HG02852 (cell line): ENCODE results near the gene TMEM198.
A peak's percentile ranks its signal among the peaks of the same experiment; 100 is the strongest.

Experiments used
- ATAC-seq: cut with Tn5 transposase; IDR thresholded peaks from one replicate; pipeline ENCODE4 v1.9.1; 2021; ENCODE audit warnings: mild to moderate bottlenecking, moderate library complexity; ENCODE audit not compliant: unreplicated experiment

Gene TMEM198

DNA sequence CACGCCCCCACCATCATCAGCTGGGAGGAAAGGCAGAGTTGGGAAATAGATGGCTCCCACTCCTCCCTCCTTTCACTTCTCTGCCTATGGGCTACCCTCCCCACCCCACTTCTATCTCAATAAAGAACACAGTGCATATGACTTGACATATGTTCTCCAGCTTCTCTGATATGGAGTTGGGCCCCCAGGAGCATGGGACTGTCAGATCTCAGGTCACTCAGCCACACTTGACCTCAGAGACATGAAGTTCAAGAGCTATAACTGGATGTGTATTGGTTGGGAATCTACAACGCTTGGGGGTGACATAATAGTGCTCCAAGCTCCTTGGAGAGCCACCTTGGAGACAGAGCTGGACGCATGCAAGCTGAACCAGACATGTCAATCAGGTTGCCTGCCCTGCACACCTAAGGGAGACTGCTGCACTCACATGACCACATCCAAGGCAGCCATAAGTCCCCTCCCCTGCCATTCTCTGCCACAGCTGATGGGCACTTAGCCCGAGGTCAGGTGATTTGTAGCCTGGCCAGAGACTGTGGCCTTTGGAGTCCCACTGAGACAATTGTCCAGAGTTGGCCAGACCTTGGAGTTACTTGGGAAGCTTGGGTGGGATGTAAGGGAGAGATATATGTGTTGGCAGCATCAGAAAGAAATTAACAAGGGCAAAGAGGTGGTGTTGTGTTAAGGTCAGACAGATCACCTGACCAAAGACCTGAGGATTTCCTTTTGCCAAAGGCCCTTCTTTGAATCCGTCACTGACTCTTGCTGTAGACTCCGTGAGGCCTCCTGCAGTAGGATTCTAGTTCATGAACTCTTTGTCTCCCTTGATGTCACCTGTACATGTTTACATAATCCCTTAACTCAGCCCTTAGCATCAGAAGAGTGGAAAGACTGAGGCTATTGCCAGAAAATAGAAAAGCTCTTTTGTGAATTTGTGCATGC lies 32.0 kb downstream of the TMEM198 start:
- ATAC-seq = no peak

DNA sequence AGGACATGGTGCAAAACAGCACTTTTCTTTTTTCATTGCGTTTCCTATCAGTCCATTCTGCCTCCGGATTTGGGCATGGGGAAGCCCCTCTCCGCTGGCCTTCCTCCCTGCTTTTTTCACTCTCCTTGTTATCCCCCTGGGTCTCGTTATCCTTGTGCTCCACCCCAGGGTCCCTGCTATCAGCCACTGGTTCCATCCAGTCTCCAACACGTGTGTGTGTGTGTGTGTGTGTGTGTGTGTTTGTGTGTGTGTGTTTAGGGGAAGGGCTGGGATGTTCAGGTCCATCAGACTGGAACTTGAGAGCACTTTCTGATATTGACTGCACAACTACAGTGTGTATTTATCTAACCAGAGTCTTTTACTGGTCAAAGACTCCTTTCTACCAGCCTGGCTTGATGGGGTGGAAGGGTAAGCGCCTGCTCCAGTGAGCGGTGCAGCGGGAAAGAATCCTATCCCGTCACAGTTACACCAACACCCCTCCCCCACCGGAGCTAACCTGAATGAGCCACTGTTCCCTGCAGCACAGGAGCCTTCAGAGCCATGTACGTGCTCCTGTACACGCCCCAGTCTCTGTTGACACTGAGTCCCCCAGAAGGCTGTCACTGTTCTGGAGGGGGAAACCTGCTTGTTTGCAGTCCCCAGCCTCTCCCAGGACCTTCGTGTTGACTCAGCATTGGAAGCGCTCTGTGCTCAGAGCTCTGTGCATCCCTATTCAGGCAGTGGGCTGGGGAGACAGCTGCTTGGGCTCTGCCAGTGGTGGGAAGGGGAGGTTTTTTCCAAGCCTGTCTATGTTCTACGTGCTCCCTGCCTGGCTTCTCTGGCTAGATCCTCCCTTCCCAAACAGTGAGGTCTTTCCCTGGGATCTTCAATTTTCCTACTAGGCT lies 32.9 kb downstream of the TMEM198 start:
- ATAC-seq = no peak

DNA sequence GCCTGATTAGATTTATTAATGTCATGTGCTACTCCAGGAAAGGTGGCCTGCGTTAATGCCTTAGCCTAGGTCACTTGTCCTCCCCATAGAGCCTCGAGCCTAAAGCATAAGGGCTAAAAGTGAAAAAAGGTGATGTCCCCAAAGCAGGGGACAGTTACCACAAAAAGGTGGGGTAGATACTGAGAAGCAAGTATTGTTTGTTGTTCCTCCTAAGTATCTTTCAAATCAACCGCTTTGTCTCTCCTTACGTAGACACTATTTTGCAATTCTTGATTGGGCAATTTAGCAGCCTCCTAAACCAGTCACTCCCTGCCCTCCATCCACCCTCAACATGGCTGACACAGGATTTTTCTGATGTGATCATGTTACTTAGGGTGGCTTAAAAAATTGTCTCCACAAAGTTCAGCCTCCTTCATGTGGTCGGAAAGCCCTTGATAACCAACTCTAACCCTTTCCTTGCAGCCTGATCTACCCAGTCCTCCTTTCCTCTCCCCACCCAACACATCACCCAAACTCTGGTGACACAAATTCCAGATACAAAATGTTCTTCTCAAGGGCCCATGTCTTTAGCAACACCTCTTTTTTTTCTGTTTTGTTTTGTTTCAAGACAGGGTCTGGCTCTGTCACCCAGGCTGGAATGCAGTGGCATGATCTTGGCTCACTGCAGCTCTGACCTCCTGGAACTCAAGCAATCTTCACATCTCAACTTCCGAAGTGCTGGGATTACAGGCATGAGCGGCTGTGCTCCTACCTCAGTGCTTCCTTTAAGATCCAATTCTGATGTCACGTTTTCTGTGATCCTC lies 35.2 kb downstream of the TMEM198 start:
- ATAC-seq = no peak

DNA sequence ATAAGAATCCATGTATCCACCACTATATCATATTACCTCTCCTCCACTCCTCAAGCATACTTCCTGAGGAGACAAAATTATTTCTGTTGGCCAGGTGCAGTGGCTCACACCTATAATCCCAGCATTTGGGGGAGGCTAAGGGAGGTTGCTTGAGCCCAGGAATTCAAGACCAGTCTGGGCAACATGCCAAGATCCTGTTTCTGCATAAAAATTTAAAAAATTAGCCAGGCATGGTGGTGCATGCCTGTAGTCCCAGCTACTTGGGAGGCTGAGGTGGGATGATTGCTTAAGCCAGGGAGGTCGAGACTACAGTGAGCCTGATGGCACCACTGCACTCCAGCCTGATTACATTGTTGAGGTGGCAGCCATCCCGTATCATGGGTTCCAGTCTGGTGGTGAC lies 37.5 kb downstream of the TMEM198 start:
- ATAC-seq = no peak

DNA sequence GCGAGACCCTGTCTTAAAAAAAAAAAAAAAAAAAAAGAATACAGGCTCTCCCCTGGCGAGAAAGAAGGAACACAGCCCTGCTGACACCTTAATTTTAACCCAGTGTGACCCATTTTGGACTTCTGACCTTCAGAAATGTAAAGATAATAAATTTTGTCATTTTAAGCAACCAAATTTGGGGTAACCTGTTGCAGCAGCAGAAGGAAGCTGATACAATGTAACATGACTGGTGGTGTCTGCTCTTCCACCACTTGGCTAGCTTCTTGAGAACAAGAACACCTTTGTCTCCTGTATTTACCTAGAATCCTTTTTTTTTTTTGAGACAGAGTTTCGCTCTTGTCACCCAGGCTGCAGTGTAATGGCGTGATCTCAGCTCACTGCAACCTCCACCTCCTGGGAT lies 47.3 kb downstream of the TMEM198 start:
- ATAC-seq = no peak

DNA sequence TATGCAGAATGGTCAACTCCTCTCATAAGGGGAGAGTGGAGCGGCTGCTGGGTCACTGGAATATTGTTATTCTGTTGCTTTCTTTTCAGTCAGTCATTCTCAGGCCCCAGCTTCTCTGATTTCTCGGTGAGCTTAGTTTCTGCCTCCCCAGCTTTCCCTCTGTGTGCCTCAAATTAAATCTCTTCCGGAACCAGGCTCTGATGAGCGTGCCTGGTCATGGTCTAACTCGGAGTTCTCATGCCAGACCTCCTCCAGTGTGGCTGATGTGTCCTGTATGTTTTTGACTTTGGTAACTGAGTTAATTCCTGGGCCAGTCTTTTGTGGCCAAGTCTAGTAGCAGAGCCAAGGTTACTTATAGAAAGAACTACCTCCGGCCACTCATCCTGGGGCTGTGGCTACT lies 48.9 kb downstream of the TMEM198 start:
- no peak for ATAC-seq

DNA sequence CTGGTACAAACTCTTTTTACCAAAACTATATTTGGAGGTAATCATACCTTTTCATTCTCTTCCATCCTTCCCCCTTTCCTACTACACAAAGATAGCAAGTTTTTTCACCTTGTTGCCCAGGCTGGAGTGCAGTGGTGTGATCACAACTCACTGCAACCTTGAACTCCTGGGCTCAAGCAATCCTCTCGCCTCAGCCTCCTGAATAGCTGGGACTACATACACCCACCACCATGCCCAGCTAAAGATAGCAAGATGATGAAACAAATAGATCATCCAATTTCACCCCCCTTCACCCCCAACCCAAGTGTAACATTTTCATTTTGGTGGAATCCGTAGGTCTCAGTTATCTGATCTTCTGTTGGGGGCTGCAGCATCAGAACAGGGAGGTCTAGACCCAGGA lies 49.3 kb downstream of the TMEM198 start:
- ATAC-seq = no peak

DNA sequence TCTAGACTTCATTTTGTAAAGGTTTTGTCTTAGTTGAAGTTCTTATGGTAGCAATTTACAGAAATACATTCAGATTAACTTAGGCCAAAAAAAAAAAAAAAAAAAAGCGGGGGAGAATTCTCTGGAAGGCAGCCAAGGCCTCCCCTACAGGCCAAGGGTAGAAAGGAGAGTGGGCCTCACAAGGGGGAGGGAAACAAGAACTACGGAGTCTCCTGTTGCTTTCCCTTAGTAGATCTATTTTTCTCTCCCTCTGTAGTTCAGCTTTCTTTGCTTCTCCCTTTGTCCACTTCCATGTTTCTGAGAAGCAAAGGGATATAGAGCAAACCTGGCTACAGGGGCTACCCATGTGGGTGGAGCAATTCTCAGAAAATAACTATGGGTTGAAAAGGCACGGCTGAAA lies 51.4 kb downstream of the TMEM198 start:
- no peak for ATAC-seq

DNA sequence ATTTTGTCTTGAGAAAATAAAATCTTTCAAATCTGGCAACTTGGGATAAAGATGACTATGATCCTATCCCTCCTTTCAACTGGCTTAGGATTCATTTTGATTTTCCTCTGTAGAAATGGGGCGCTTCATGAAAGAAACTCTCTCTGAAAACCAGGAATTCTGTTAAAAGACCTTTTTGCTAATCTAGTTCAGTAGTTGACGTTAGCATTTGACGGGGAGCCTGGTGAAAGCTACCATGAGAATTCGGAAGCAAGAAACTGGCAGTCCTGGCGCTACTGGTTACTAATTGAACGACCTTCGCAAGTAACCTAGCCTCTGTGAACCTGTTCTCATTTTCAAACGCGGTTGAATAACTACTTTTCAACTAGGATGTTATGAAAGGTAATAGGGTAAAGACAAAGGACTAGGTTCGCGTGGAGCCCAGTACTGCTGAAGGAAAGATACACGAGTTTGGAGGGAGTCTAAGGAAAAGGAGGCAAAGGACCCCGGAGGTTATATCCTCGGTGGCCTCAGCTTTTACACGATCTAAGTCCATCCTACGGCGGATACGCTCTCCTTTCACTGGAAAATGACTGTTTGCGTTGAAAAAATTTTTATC lies 53.2 kb downstream of the TMEM198 start:
- no peak for ATAC-seq

DNA sequence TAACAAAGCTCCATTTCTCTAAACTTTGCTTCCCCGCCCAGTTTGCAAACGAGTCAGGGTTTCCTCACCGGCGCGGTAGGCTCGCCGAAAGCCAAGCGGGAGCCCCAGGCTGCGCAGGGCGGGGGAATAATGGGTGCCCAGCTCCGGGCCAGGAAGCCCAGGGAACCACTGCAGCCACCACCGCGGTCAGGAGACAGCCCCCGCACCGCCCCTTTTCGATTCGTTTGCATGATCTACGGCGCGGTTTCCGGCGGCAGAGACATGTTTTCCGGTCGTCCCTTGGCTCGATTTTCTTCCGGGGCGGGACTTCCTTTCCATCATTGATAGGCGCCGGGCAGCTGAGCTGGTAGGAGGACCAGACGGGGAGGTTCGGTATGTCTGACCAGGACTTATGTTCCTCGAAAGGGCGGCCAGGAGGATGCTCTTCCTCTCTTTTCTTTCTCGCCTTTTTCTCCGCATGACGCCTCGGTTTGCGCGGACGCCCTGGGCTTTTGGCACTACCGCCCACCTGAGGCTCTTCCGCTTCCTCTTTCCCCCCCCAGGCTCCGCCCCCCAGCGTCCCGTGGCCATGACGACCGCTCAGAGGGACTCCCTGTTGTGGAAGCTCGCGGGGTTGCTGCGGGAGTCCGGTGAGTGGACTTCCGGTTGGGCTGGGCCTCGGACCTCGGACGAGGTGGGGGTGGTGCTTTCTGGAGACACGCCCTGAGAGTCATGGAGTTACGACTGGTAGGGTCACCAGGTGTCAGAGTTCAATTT lies 53.9 kb downstream of the TMEM198 start, which contains the start of gene STK11IP:
TSS of gene STK11IP (plus strand) at position 306 of the 756 bp plus-strand sequence. CDS start at position 569, 263 bp downstream.
- peak; percentile 94 for ATAC-seq

DNA sequence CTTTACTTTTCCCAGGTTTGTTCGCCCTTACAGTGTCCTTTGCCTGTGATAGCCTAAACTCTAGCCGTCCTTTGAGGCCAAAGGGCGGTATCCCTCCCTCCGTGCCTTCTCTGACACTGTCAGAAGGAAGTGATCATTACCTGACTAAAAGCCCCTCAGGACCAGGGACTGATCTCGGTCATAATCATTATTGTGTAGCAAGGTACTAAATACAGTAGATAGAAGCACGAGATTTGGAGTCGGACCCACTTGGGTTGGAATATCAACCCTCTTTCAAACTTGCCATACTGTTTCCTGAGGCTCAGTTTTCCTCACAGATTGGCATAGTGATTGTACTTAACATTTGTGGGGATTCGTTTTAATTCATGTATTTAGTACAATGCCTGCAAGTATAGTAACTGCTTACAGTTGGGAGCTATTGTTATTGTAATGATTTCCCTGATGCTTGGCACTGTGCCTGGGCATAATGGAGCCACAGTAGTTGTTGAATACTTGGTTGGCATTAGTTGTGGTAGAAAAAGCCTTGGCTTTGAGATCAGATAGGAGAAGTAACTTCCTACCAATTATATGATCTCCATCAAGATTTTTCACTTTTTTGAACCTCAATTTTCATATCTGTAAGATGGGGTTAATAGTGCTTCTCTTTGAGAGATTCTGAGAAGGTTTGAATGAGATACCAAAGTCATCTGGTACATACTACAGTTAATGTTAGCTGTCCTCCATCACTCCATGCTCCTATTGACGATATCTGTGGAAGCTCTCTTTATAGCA lies 54.7 kb downstream of the TMEM198 start:
- no peak for ATAC-seq
